GM21723 (cell line): Measurements from ENCODE around the gene KLK11.
"Not testable (repeated sequence)": the region's sequence is repeated elsewhere in the genome, so short reads cannot be mapped to it uniquely, and the experiment has no call there.

Experiments used
- ATAC-seq: cut with Tn5 transposase; IDR thresholded peaks from one replicate; pipeline ENCODE4 v1.9.1; 2021; ENCODE audit warnings: mild to moderate bottlenecking, moderate library complexity; ENCODE audit not compliant: unreplicated experiment

The KLK11 gene

GRCh38 chr19:51006406-51006805, 20.0 kb downstream of the KLK11 start:
- ATAC-seq, result no peak

GRCh38 chr19:51005248-51005647, 21.2 kb downstream of the KLK11 start:
- ATAC-seq, result no peak

- ATAC-seq, result no peak
Measured at GRCh38 chr19:51003316-51003715, 23.1 kb downstream of the KLK11 start.

- ATAC-seq, result no peak
Measured at GRCh38 chr19:51002542-51003311, 23.7 kb downstream of the KLK11 start.

- ATAC-seq, result no peak
Measured at GRCh38 chr19:51002089-51002532, 24.3 kb downstream of the KLK11 start.

- no peak for ATAC-seq
Measured at GRCh38 chr19:51001515-51001914, 24.9 kb downstream of the KLK11 start, which contains the start of gene KLK8. TSS of gene KLK8 (minus strand) at chr19:51001604. CDS start at chr19:51001167, 437 bp downstream.

- ATAC-seq, result no peak
Measured at GRCh38 chr19:51000981-51001380, 25.4 kb downstream of the KLK11 start.

GRCh38 chr19:51000426-51000825, 26.0 kb downstream of the KLK11 start:
- ATAC-seq, result no peak

GRCh38 chr19:50998686-50999085, 27.7 kb downstream of the KLK11 start:
- no peak for ATAC-seq

- no peak for ATAC-seq
Measured at GRCh38 chr19:50998061-50998460, 28.4 kb downstream of the KLK11 start.

- ATAC-seq, result no peak
Measured at GRCh38 chr19:50994129-50994528, 32.3 kb downstream of the KLK11 start.

GRCh38 chr19:50992666-50993035, 33.8 kb downstream of the KLK11 start:
- no peak for ATAC-seq

GRCh38 chr19:50984416-50984815, 42.0 kb downstream of the KLK11 start:
- not testable (repeated sequence) for ATAC-seq

GRCh38 chr19:50983625-50984292, 42.7 kb downstream of the KLK11 start, which contains the start of gene KLK7:
TSS of gene KLK7 (minus strand) at chr19:50983917. CDS start at chr19:50982399, 1,518 bp downstream.
- no peak for ATAC-seq

- no peak for ATAC-seq
Measured at GRCh38 chr19:50982186-50982585, 44.2 kb downstream of the KLK11 start.

GRCh38 chr19:50981587-50982146, 44.7 kb downstream of the KLK11 start:
- ATAC-seq, result no peak

- no peak for ATAC-seq
Measured at GRCh38 chr19:50980208-50980607, 46.2 kb downstream of the KLK11 start.

- no peak for ATAC-seq
Measured at GRCh38 chr19:50979758-50980157, 46.7 kb downstream of the KLK11 start.

- no peak for ATAC-seq
Measured at GRCh38 chr19:50978772-50979390, 47.5 kb downstream of the KLK11 start.

- no peak for ATAC-seq
Measured at GRCh38 chr19:50977626-50978025, 48.8 kb downstream of the KLK11 start.

- no peak for ATAC-seq
Measured at GRCh38 chr19:50975766-50976165, 50.6 kb downstream of the KLK11 start.
